Gastrocnemius medialis (tissue), 4 donors: Measurements from ENCODE around the gene PPFIA4. TPM values are rescaled to one million over a fixed set of nuclear protein-coding genes. Genes with fewer than 3 reads are reported as not detected.

ENCODE experiments used
- ATAC-seq, 2 donors: fragments of 150-250 bp; one replicate each; pipeline ENCODE4 v1.9.1; 2016
- DNase-seq, 2 donors: peaks; one replicate each; pipeline ENCODE4 v3.0.0-alpha.2; 2019
- H3K27ac ChIP-seq, 4 donors: fragments of 200-600 bp; sonication (generic); 1 replicate in 1 of 4; 2 replicates in 3 of 4; pipeline ENCODE4 v1.5.1; 2016 to 2018; ENCODE audit warnings: mild to moderate bottlenecking in 2 of 4, moderate library complexity in 1 of 4
- H3K27me3 ChIP-seq, 3 donors: fragments of 200-600 bp; sonication (generic) in 2 of 3; 1 replicate in 1 of 3; 2 replicates in 2 of 3; pipeline versions ENCODE4 v1.5.1 to v1.6.0; 2016 to 2019; ENCODE audit warnings: mild to moderate bottlenecking in 1 of 3, moderate library complexity in 1 of 3
- H3K36me3 ChIP-seq, 2 donors: fragments of 200-600 bp; sonication (generic) in 1 of 2; one replicate each; pipeline ENCODE4 v1.5.1; 2017 to 2018
- H3K4me1 ChIP-seq, 2 donors: fragments of 200-600 bp; sonication (generic) in 1 of 2; one replicate each; pipeline ENCODE4 v1.5.1; 2016 to 2017; ENCODE audit warnings: mild to moderate bottlenecking in 2 of 2
- H3K4me3 ChIP-seq, 4 donors: fragments of 200-600 bp; sonication (generic) in 3 of 4; 1 replicate in 1 of 4; 2 replicates in 3 of 4; pipeline ENCODE4 v1.5.1; 2016 to 2019; ENCODE audit warnings: mild to moderate bottlenecking in 2 of 4
- H3K9me3 ChIP-seq, 3 donors: fragments of 200-600 bp; sonication (generic) in 2 of 3; 1 replicate in 1 of 3; 2 replicates in 2 of 3; pipeline ENCODE4 v1.5.1; 2016 to 2019
- CTCF ChIP-seq, 5 experiments: fragments of 450-650 bp in 3 of 5; fragments of 200-600 bp in 2 of 5; sonication (generic) in 2 of 5; IDR thresholded peaks in 4 of 5; conservative IDR thresholded peaks in 1 of 5; 1 replicate in 4 of 5; 2 replicates in 1 of 5; pipeline ENCODE4 v1.5.1; 2016 to 2019; ENCODE audit warnings: antibody characterized with exemption in 5 of 5, mild to moderate bottlenecking in 3 of 5, moderate library complexity in 3 of 5
- POLR2A ChIP-seq, 2 donors: fragments of 450-650 bp; IDR thresholded peaks; one replicate each; pipeline ENCODE4 v1.6.1; 2017; ENCODE audit warnings: antibody characterized with exemption in 2 of 2, mild to moderate bottlenecking in 2 of 2, moderate library complexity in 2 of 2
- in situ Hi-C, 4 donors: fragments of 200-750 bp; cut with MboI; loops; one replicate each; pipeline versions ENCODE4 v1.15.0 to v1.8.0; 2017; ENCODE audit warnings: low sequenced_read_pairs in 4 of 4
- intact Hi-C: fragments of 100-400 bp; cut with DNase I; formaldehyde crosslinking; loops from one replicate; pipeline ENCODE4 v1.15.1; 2023; ENCODE audit warnings: low total_unique reads
- total RNA-seq, 4 donors: library from RNA; depleted of rRNA; stranded (reverse); fragments of >200 nt; gene quantifications; one replicate each; pipeline versions ENCODE4 v1.1.0 to v1.2.3, GENCODE V29; 2016

Gene PPFIA4
- total RNA-seq, 4 donors from 2014 or later = 8.4 to 45.5 (median 33.1) TPM

- DNase-seq (peak; percentile 32 to 89), ATAC-seq (peak; percentile 37 to 55)
- no peaks in the 10 kb centered on the region for H3K27me3 ChIP-seq
- TF ChIP-seq POLR2A (IDR thresholded peaks at IDR 0.05) (no peak), CTCF (IDR thresholded peaks at IDR 0.05 in 4 of 5, conservative IDR thresholded peaks at IDR 0.05 in 1 of 5) (peak; percentile 72 to 90 (median 88))
- peak overlapping the region; percentile 58 to 78 (median 67) for H3K4me3 ChIP-seq
- H3K36me3 ChIP-seq = no peaks in the 10 kb centered on the region
- peaks cover 49 to 51% of the 10 kb centered on the region in 2 donors for H3K4me1 ChIP-seq
- in situ Hi-C loops = no loop called here
- intact Hi-C loops = loop anchor here (1.0 kb wide), 3 partner anchors 43 to 87 kb away; no protein-coding TSS in a partner anchor
- no peaks in the 10 kb centered on the region for H3K9me3 ChIP-seq
- peak overlapping the region; percentile 97 to 100 (median 98) for H3K27ac ChIP-seq
These were observed 58.6 kb downstream of the PPFIA4 start for GRCh38 chr1:203084588-203085527.

DNA sequence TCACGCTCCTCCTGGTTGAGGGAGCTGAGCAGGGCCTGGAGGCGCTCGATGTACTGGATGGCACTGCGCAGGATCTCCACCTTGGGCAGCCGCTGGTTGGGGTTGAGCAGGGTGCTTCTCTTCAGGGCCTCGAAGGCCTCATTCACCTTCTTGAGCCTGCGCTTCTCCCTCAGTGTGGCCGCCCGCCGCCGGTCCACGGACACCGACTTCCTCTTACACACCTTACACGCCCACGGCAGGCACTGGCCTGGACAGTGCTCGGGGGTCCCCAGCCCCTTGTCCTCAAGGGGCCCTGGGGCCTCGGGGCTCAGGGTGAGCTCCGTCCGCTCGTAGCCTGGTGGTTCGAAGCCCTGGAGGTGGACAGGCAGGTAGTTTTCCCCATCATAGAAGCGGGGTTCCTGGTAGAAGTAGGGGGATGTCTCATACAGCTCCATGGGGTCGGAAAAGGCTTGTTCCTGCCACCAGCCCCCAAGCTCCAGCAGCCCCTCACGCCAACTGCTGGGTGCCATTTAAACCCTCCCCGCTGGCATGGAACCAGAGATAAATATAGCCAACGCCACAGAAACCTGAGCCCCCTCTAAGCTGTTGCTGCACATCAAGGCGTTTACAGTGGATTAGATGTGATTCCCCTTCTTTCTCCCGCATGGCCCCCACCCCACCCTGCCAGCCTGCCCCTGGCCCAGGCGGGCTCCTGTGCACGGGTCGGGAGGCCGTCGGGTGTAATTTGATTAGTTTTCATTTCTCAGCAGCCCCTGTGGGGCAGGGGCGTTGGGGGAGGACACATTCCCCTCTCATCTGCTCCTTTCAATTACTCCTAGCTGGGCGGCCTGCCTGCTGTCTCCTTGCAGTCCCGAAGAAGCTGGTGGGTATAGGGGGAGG, 59.5 kb downstream of the PPFIA4 start, which contains the start of gene MYOG:
Gene MYOG (minus strand): TSS at position 485 of the 879 bp plus-strand sequence. CDS start 51 bp downstream, at position 434.
- Histone ChIP-seq H3K27ac (peak within 1 kb of the TSS; percentile 97 to 100 (median 98)), H3K4me1 (peaks cover 49 to 51% of the 10 kb centered on the region in 2 donors), H3K9me3 (no peaks in the 10 kb centered on the region), H3K4me3 (peak within 1 kb of the TSS; percentile 58 to 78 (median 67)), H3K36me3 (no peaks in the 10 kb centered on the region), H3K27me3 (no peaks in the 10 kb centered on the region)
- in situ Hi-C loops (no loop called here), intact Hi-C loops (no loop called here)
- TF ChIP-seq POLR2A (IDR thresholded peaks at IDR 0.05) (peak; percentile 35 to 73), CTCF (IDR thresholded peaks at IDR 0.05 in 4 of 5, conservative IDR thresholded peaks at IDR 0.05 in 1 of 5) (no peak)
- DNase-seq (peak; percentile 50 to 83), ATAC-seq (peak; percentile 76 to 78)

DNA sequence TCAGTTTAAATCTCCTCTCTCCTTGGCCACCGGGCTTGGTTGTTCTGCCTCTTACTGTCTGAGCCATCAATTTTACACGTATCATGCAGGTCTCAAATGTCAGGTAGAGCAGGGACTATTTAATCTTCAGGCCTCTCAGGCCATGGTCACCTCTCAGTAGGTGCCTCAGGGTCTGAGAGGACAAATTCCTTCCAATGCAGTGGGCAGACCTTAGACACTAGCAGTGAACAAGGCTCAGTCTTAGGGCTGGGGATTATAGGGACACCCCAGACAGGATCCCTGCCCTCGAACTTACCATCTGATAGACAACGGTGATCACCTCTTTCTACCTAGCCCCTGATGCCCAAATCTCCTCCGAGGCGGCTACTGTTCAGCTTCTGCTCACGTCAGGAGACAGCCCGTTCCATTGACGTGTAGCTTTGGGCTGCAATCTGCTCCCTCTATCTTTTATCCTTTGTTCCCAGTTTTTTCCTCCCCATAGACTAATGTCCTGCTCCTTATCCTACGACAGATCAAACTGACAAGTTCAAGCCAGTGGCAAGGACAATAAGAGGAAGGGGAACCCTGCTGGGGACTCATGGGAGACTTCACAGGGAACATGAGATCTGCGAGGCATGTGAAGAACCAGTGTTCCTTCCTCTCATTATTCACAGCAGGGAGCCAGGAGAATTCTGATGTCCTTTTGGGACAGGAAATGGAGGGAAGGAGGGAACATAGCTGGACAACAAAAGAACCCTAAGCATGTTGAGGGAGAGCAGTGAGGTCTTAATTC, 60.9 kb downstream of the PPFIA4 start:
- Histone ChIP-seq H3K36me3 (no peaks in the 10 kb centered on the region), H3K27ac (peak overlapping the region; percentile 97 to 100 (median 98)), H3K4me3 (no peak overlapping the region), H3K4me1 (peaks cover 42 to 43% of the 10 kb centered on the region in 2 donors), H3K9me3 (no peaks in the 10 kb centered on the region), H3K27me3 (no peaks in the 10 kb centered on the region)
- DNase-seq = no peak
- in situ Hi-C loops = no loop called here
- intact Hi-C loops = no loop called here
- no peak for TF ChIP-seq CTCF (IDR thresholded peaks at IDR 0.05 in 4 of 5, conservative IDR thresholded peaks at IDR 0.05 in 1 of 5)
- TF ChIP-seq POLR2A (IDR thresholded peaks at IDR 0.05) = no peak
- ATAC-seq = no peak

- no peaks in the 10 kb centered on the region for H3K27me3 ChIP-seq
- no peak overlapping the region for H3K4me3 ChIP-seq
- DNase-seq (no peak), ATAC-seq (no peak)
- H3K4me1 ChIP-seq = peaks cover 29 to 32% of the 10 kb centered on the region in 2 donors
- TF ChIP-seq POLR2A (IDR thresholded peaks at IDR 0.05) (no peak), CTCF (IDR thresholded peaks at IDR 0.05 in 4 of 5, conservative IDR thresholded peaks at IDR 0.05 in 1 of 5) (no peak)
- in situ Hi-C loops (no loop called here), intact Hi-C loops (no loop called here)
- no peaks in the 10 kb centered on the region for H3K9me3 ChIP-seq
- H3K27ac ChIP-seq = no peak overlapping the region
- H3K36me3 ChIP-seq = no peaks in the 10 kb centered on the region
These were observed 62.1 kb downstream of the PPFIA4 start for GRCh38 chr1:203088441-203088840.
